ENCODE measurements around the gene MAGI1.

DNA sequence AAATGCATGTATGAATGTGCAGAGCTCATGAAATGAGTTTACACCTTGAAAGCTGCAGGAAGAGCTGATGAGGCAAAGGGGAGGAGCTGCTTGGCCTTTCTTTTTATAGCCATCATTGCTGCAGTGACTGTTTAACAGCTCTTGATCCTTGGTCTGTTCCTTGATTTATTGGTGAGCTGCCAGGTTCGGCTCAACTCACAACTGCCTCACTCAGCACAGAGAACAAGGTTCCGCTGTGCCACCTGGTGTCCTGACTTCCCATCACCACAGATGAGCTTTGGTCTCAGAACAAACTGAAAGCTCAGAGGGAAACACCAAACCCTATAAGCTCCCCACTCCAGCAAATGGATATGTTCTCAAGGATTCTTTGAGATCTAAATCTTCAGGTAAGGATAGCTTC, 626.1 kb downstream of the MAGI1 start:
- TF ChIP-seq, protein P1, sequence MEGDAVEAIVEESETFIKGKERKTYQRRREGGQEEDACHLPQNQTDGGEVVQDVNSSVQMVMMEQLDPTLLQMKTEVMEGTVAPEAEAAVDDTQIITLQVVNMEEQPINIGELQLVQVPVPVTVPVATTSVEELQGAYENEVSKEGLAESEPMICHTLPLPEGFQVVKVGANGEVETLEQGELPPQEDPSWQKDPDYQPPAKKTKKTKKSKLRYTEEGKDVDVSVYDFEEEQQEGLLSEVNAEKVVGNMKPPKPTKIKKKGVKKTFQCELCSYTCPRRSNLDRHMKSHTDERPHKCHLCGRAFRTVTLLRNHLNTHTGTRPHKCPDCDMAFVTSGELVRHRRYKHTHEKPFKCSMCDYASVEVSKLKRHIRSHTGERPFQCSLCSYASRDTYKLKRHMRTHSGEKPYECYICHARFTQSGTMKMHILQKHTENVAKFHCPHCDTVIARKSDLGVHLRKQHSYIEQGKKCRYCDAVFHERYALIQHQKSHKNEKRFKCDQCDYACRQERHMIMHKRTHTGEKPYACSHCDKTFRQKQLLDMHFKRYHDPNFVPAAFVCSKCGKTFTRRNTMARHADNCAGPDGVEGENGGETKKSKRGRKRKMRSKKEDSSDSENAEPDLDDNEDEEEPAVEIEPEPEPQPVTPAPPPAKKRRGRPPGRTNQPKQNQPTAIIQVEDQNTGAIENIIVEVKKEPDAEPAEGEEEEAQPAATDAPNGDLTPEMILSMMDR (IDR thresholded peaks at IDR 0.05), result peak in 1 of 4 experiments; percentile 31
- TF ChIP-seq POLR2A (IDR thresholded peaks at IDR 0.05), result no peak

Measured in uterus (tissue), 2 donors.